Neural crest cell (in vitro differentiated cells): ENCODE data around the gene CCDC27. TPM values are rescaled to one million over a fixed set of nuclear protein-coding genes. Genes with fewer than 3 reads are reported as not detected.

Experiments used
- DNase-seq: peaks from one replicate; pipeline ENCODE4 v3.0.0; 2021; ENCODE audit warnings: low read depth, mixed read lengths, low spot score
- H3K27ac Mint-ChIP-seq: one replicate; pipeline ENCODE4 v1.8.0; 2021; ENCODE audit warnings: mild to moderate bottlenecking, mixed read lengths; ENCODE audit not compliant: unreplicated experiment
- H3K27me3 Mint-ChIP-seq: 2 replicates; pipeline ENCODE4 v1.8.0; 2021; ENCODE audit warnings: low read depth, mild to moderate bottlenecking, mixed read lengths
- H3K36me3 Mint-ChIP-seq: 2 replicates; pipeline ENCODE4 v1.8.0; 2021; ENCODE audit warnings: low read depth, mild to moderate bottlenecking, mixed read lengths
- H3K4me1 Mint-ChIP-seq: 2 replicates; pipeline ENCODE4 v1.8.0; 2021; ENCODE audit warnings: mixed read lengths
- H3K4me3 Mint-ChIP-seq: one replicate; pipeline ENCODE4 v1.8.0; 2021; ENCODE audit warnings: mild to moderate bottlenecking, mixed read lengths
- H3K9me3 Mint-ChIP-seq: 2 replicates; pipeline ENCODE4 v1.8.0; 2021; ENCODE audit warnings: mixed read lengths
- CTCF ChIP-seq: fragments of 200-600 bp; sonication (generic); conservative IDR thresholded peaks from 2 replicates; pipeline ENCODE4 v1.5.0; 2021; ENCODE audit warnings: antibody characterized with exemption, mild to moderate bottlenecking
- total RNA-seq: library from RNA; stranded (reverse); gene quantifications from 2 replicates; pipeline ENCODE4 v1.2.1, GENCODE V29; 2021

CCDC27 gene
- total RNA-seq, 1 donor from 2014 or later, result not detected

GRCh38 chr1:3727825-3728776 lies 24.1 kb upstream of the CCDC27 start:
- H3K4me1 Mint-ChIP-seq, result peaks cover 9% of the 10 kb centered on the region
- no peaks in the 10 kb centered on the region for H3K9me3 Mint-ChIP-seq
- no peak overlapping the region for H3K27ac Mint-ChIP-seq
- no peak overlapping the region for H3K4me3 Mint-ChIP-seq
- no peak for TF ChIP-seq CTCF
- H3K27me3 Mint-ChIP-seq, result peaks cover 4% of the 10 kb centered on the region
- no peaks in the 10 kb centered on the region for H3K36me3 Mint-ChIP-seq
- DNase-seq, result no peak

GRCh38 chr1:3729594-3730542 lies 22.4 kb upstream of the CCDC27 start:
- H3K27ac Mint-ChIP-seq, result no peak overlapping the region
- peaks cover 9% of the 10 kb centered on the region for H3K4me1 Mint-ChIP-seq

GRCh38 chr1:3730543-3731247 lies 21.6 kb upstream of the CCDC27 start:
- H3K27me3 Mint-ChIP-seq, result no peaks in the 10 kb centered on the region

More at GRCh38 chr1:3729594-3730542, 22.4 kb upstream of the CCDC27 start:
- no peaks in the 10 kb centered on the region for H3K36me3 Mint-ChIP-seq
- no peak for DNase-seq
- no peak overlapping the region for H3K4me3 Mint-ChIP-seq
- TF ChIP-seq CTCF, result no peak
- H3K27me3 Mint-ChIP-seq, result no peaks in the 10 kb centered on the region
- no peaks in the 10 kb centered on the region for H3K9me3 Mint-ChIP-seq

GRCh38 chr1:3731583-3732433 lies 20.4 kb upstream of the CCDC27 start:
- Mint-ChIP-seq H3K9me3 (no peaks in the 10 kb centered on the region), H3K36me3 (no peaks in the 10 kb centered on the region), H3K27me3 (no peaks in the 10 kb centered on the region), H3K4me1 (peaks cover 9% of the 10 kb centered on the region), H3K4me3 (peak overlapping the region; percentile 54), H3K27ac (no peak overlapping the region)
- no peak for TF ChIP-seq CTCF
- no peak for DNase-seq

More at GRCh38 chr1:3730543-3731247, 21.6 kb upstream of the CCDC27 start:
- Mint-ChIP-seq H3K36me3 (no peaks in the 10 kb centered on the region), H3K27ac (no peak overlapping the region), H3K4me3 (no peak overlapping the region), H3K4me1 (peaks cover 9% of the 10 kb centered on the region), H3K9me3 (no peaks in the 10 kb centered on the region)
- no peak for TF ChIP-seq CTCF
- no peak for DNase-seq
